ENCODE results near the gene CELF4. TPM values are rescaled to one million over a fixed set of nuclear protein-coding genes. Genes with fewer than 3 reads are reported as not detected.

CELF4 gene
- total RNA-seq, 3 donors from 2014 or later (not counting 1 experiment from before 2014, with no cell fraction given), result not detected

DNA sequence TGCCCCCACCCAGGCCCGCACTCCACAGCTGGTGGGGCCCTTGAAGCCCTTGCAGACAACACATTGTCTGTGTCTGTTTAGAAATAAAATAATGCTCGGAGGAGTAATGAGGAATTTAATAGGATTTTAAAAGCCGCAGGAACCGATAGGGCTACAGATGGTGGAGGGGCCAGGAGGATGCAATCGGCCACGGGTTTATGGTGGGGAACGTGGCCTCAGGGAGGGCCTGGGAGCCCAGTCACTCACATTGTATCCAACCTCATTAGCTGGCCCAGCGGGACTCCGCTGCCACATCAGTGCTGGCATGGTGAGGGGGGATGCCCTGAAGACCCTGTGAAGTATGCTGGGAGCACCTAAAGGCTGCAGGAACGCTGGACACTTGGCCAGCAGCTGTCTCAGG is 252.0 kb downstream of the CELF4 start:
- Mint-ChIP-seq H3K4me3 (no peak overlapping the region), H3K36me3 (no peaks in the 10 kb centered on the region), H3K9me3 (no peaks in the 10 kb centered on the region), H3K27me3 (ENCODE audit: low read depth in 2 of 2) (no peaks in the 10 kb centered on the region), H3K27ac (no peak overlapping the region), H3K4me1 (no peaks in the 10 kb centered on the region)
- TF ChIP-seq, protein P1, sequence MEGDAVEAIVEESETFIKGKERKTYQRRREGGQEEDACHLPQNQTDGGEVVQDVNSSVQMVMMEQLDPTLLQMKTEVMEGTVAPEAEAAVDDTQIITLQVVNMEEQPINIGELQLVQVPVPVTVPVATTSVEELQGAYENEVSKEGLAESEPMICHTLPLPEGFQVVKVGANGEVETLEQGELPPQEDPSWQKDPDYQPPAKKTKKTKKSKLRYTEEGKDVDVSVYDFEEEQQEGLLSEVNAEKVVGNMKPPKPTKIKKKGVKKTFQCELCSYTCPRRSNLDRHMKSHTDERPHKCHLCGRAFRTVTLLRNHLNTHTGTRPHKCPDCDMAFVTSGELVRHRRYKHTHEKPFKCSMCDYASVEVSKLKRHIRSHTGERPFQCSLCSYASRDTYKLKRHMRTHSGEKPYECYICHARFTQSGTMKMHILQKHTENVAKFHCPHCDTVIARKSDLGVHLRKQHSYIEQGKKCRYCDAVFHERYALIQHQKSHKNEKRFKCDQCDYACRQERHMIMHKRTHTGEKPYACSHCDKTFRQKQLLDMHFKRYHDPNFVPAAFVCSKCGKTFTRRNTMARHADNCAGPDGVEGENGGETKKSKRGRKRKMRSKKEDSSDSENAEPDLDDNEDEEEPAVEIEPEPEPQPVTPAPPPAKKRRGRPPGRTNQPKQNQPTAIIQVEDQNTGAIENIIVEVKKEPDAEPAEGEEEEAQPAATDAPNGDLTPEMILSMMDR (IDR thresholded peaks at IDR 0.05), result no peak
- DNase-seq (no peak), ATAC-seq (no peak)
- Histone ChIP-seq H3K36me3 (ENCODE audit: control insufficient read depth, insufficient read depth, low read length) (no peaks in the 10 kb centered on the region), H3K4me1 (ENCODE audit: control insufficient read depth, insufficient read depth, low read length) (no peaks in the 10 kb centered on the region), H3K27me3 (ENCODE audit: control insufficient read depth, insufficient read depth, low read length) (no peaks in the 10 kb centered on the region), H3K4me3 (ENCODE audit: low read length) (no peak overlapping the region), H3K27ac (ENCODE audit: low read length) (no peak overlapping the region), H3K9me3 (ENCODE audit: control insufficient read depth, insufficient read depth, low read length) (no peaks in the 10 kb centered on the region)
- intact Hi-C loops (cut with micrococcal nuclease), result no loop called here
- 87% methylated on average over 10 of the region's 10 CpGs for WGBS (ENCODE audit: insufficient coverage)

DNA sequence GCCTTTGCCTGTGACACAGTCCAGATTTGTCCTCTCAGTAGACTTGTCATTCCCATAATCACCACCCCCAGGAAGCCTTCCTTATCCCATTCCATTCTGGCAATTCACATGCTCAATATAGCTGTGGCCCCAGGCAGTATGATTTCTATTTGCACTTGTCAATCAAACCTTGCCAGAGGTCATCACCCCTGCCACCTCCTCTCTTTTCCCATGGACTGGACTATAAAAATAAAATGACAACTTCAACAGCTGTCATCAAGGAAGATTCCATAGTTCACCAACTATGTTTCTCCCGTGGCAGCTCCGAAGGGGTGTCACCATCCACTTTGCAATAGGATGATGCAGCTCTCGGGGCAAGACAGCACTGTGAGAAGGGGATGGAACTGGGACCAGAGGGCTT is 255.7 kb downstream of the CELF4 start:
- TF ChIP-seq, protein P1 (IDR thresholded peaks at IDR 0.05), result no peak
- H3K4me3 ChIP-seq (ENCODE audit: low read length), result no peak overlapping the region
- H3K4me1 ChIP-seq (ENCODE audit: control insufficient read depth, insufficient read depth, low read length), result no peaks in the 10 kb centered on the region
- DNase-seq (no peak), ATAC-seq (no peak)
- H3K36me3 ChIP-seq (ENCODE audit: control insufficient read depth, insufficient read depth, low read length), result no peaks in the 10 kb centered on the region
- no peaks in the 10 kb centered on the region for H3K27me3 Mint-ChIP-seq (ENCODE audit: low read depth in 2 of 2)
- no peak overlapping the region for H3K27ac Mint-ChIP-seq
- H3K4me1 Mint-ChIP-seq, result no peaks in the 10 kb centered on the region
- WGBS (ENCODE audit: insufficient coverage), result 100% methylated on average over 3 of the region's 3 CpGs
- H3K4me3 Mint-ChIP-seq, result no peak overlapping the region
- H3K9me3 Mint-ChIP-seq, result no peaks in the 10 kb centered on the region
- no peaks in the 10 kb centered on the region for H3K36me3 Mint-ChIP-seq
- H3K27me3 ChIP-seq (ENCODE audit: control insufficient read depth, insufficient read depth, low read length), result no peaks in the 10 kb centered on the region
- H3K27ac ChIP-seq (ENCODE audit: low read length), result no peak overlapping the region
- H3K9me3 ChIP-seq (ENCODE audit: control insufficient read depth, insufficient read depth, low read length), result no peaks in the 10 kb centered on the region
- intact Hi-C loops (cut with micrococcal nuclease), result no loop called here

DNA sequence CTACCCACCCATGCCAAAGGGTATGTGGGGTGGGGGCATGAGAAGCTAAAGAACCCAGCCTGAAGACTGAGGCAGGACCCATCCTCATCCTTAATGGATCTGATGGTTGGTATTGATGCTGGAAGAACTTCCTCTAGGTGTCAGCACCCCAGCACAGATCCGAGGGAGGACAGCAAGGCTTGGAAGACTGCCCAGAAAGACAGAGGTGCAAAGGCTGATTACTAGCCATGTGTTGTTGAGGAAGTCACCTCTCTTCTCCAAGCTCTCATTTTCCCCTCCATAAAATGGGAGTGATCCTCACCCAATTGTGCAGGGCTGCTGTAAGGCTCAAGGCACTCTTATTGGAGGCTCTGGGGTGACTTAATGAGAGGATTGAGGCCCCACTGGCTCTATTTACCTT is 256.5 kb downstream of the CELF4 start:
- no peak overlapping the region for H3K27ac ChIP-seq (ENCODE audit: low read length)
- no peak overlapping the region for H3K4me3 ChIP-seq (ENCODE audit: low read length)
- H3K4me1 Mint-ChIP-seq, result no peaks in the 10 kb centered on the region
- no peaks in the 10 kb centered on the region for H3K36me3 ChIP-seq (ENCODE audit: control insufficient read depth, insufficient read depth, low read length)
- H3K27me3 ChIP-seq (ENCODE audit: control insufficient read depth, insufficient read depth, low read length), result no peaks in the 10 kb centered on the region
- H3K9me3 ChIP-seq (ENCODE audit: control insufficient read depth, insufficient read depth, low read length), result no peaks in the 10 kb centered on the region
- DNase-seq, result no peak
- H3K27me3 Mint-ChIP-seq (ENCODE audit: low read depth in 2 of 2), result no peaks in the 10 kb centered on the region
- H3K36me3 Mint-ChIP-seq, result no peaks in the 10 kb centered on the region
- no peaks in the 10 kb centered on the region for H3K9me3 Mint-ChIP-seq
- H3K4me1 ChIP-seq (ENCODE audit: control insufficient read depth, insufficient read depth, low read length), result no peaks in the 10 kb centered on the region
- no peak for ATAC-seq
- H3K4me3 Mint-ChIP-seq, result no peak overlapping the region
- TF ChIP-seq, protein P1 (IDR thresholded peaks at IDR 0.05), result no peak
- intact Hi-C loops (cut with micrococcal nuclease), result no loop called here
- WGBS (ENCODE audit: insufficient coverage), result 17% methylated on average over 1 of the region's 1 CpG
- no peak overlapping the region for H3K27ac Mint-ChIP-seq

DNA sequence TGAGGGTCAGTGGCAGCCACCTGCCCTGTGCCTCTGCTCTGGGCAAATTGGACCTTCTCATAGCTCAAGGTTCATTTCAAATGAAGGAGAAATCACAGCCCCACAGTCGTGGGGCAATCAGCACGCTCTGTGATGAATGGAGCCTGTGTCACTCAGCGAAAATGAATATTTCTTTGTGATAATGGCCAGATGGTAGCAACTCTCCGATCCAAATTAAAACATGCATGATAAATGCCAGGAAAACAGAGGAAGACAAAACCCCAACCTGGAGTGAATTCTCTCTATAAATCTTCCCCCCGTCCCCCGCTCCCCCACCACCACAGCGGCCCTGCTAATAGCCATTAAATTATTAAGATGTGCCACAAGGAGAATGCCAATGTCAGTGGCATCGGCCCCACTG is 258.4 kb downstream of the CELF4 start:
- H3K36me3 Mint-ChIP-seq, result no peaks in the 10 kb centered on the region
- no peak for ATAC-seq
- intact Hi-C loops (cut with micrococcal nuclease), result no loop called here
- no peaks in the 10 kb centered on the region for H3K4me1 Mint-ChIP-seq
- TF ChIP-seq, protein P1 (IDR thresholded peaks at IDR 0.05), result no peak
- no peaks in the 10 kb centered on the region for H3K9me3 ChIP-seq (ENCODE audit: control insufficient read depth, insufficient read depth, low read length)
- no peaks in the 10 kb centered on the region for H3K36me3 ChIP-seq (ENCODE audit: control insufficient read depth, insufficient read depth, low read length)
- H3K4me3 ChIP-seq (ENCODE audit: low read length), result no peak overlapping the region
- H3K27me3 Mint-ChIP-seq (ENCODE audit: low read depth in 2 of 2), result no peaks in the 10 kb centered on the region
- H3K27ac Mint-ChIP-seq, result no peak overlapping the region
- no peak overlapping the region for H3K4me3 Mint-ChIP-seq
- no peak for DNase-seq
- no peaks in the 10 kb centered on the region for H3K27me3 ChIP-seq (ENCODE audit: control insufficient read depth, insufficient read depth, low read length)
- H3K27ac ChIP-seq (ENCODE audit: low read length), result no peak overlapping the region
- no peaks in the 10 kb centered on the region for H3K4me1 ChIP-seq (ENCODE audit: control insufficient read depth, insufficient read depth, low read length)
- no peaks in the 10 kb centered on the region for H3K9me3 Mint-ChIP-seq
- WGBS (ENCODE audit: insufficient coverage), result 92% methylated on average over 8 of the region's 8 CpGs
